ENCODE data around the gene ZG16B. TPM values are rescaled to one million over a fixed set of nuclear protein-coding genes. Genes with fewer than 3 reads are reported as not detected.

ZG16B gene
- total RNA-seq, 4 donors from 2014 or later: 1.3 to 15.9 TPM; not detected in 2

GRCh38 chr16:2852003-2852730 lies 22.1 kb downstream of the ZG16B start:
- H3K4me1 ChIP-seq: no peaks in the 10 kb centered on the region
- no peak overlapping the region for H3K27ac ChIP-seq
- no peaks in the 10 kb centered on the region for H3K36me3 ChIP-seq
- no peaks in the 10 kb centered on the region for H3K9me3 ChIP-seq
- TF ChIP-seq POLR2A (IDR thresholded peaks at IDR 0.05): no peak
- TF ChIP-seq, protein P1, sequence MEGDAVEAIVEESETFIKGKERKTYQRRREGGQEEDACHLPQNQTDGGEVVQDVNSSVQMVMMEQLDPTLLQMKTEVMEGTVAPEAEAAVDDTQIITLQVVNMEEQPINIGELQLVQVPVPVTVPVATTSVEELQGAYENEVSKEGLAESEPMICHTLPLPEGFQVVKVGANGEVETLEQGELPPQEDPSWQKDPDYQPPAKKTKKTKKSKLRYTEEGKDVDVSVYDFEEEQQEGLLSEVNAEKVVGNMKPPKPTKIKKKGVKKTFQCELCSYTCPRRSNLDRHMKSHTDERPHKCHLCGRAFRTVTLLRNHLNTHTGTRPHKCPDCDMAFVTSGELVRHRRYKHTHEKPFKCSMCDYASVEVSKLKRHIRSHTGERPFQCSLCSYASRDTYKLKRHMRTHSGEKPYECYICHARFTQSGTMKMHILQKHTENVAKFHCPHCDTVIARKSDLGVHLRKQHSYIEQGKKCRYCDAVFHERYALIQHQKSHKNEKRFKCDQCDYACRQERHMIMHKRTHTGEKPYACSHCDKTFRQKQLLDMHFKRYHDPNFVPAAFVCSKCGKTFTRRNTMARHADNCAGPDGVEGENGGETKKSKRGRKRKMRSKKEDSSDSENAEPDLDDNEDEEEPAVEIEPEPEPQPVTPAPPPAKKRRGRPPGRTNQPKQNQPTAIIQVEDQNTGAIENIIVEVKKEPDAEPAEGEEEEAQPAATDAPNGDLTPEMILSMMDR (IDR thresholded peaks at IDR 0.05): no peak
- no peak overlapping the region for H3K4me3 ChIP-seq
- no peak for DNase-seq
- peaks cover 0 to under 1% of the 10 kb centered on the region in 2 donors for H3K27me3 ChIP-seq
- intact Hi-C loops (cut with DNase I; ENCODE audit: low total_unique reads): no loop called here

DNA sequence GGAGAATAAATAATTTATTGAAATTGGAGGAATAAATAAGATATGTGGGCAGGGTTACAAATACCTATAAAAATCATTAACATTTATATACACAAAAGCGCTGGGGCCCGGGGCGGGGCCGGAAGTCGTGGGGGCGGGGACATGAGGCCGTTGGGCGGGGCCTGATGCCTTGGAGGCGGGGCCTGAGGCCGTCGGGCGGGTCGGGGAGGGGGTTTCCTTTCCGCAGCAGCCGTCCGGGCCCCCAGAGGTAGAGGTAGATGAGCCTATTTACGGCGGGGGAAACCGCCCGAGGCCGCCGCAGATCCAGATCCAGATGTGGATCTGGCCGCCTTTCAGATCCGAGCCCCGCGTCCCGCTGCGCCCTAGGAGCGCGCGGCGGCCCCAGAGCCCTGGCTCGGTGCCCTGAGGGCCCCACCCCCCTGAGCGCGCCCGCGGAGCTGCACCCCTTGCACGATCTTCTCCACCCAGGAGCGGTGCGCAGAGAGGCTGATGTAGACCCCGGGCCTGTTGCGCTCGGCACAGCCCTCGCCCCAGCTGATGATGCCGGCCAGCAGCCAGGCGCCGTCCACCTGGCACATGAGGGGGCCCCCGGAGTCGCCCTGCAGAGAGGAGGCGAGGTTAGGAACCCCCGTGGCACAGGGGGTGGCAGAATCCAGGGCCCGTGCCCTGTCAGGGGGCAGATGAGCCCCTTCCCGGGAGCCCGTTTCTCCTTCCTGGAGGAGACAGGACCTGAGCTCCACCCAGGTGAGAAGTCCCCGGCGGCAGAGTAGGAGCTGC lies 22.8 kb downstream of the ZG16B start:
- Histone ChIP-seq H3K9me3 (no peaks in the 10 kb centered on the region), H3K27ac (no peak overlapping the region), H3K4me3 (no peak overlapping the region), H3K36me3 (no peaks in the 10 kb centered on the region), H3K4me1 (no peaks in the 10 kb centered on the region), H3K27me3 (peaks cover 0 to 8% of the 10 kb centered on the region in 2 donors)
- intact Hi-C loops (cut with DNase I; ENCODE audit: low total_unique reads): no loop called here
- no peak for DNase-seq
- TF ChIP-seq, protein P1 (IDR thresholded peaks at IDR 0.05): no peak
- TF ChIP-seq POLR2A (IDR thresholded peaks at IDR 0.05): no peak

- Histone ChIP-seq H3K9me3 (no peaks in the 10 kb centered on the region), H3K4me1 (no peaks in the 10 kb centered on the region), H3K27me3 (peaks cover 0 to 13% of the 10 kb centered on the region in 2 donors), H3K27ac (no peak overlapping the region), H3K36me3 (no peaks in the 10 kb centered on the region), H3K4me3 (no peak overlapping the region)
- DNase-seq: no peak
- TF ChIP-seq, protein P1 (IDR thresholded peaks at IDR 0.05): no peak
- no peak for TF ChIP-seq POLR2A (IDR thresholded peaks at IDR 0.05)
- intact Hi-C loops (cut with DNase I; ENCODE audit: low total_unique reads): no loop called here
Measured at GRCh38 chr16:2853531-2854073, 23.5 kb downstream of the ZG16B start.

- Histone ChIP-seq H3K36me3 (no peaks in the 10 kb centered on the region), H3K4me1 (no peaks in the 10 kb centered on the region), H3K27me3 (peaks cover 0 to 13% of the 10 kb centered on the region in 2 donors), H3K4me3 (no peak overlapping the region), H3K9me3 (no peaks in the 10 kb centered on the region), H3K27ac (no peak overlapping the region)
- TF ChIP-seq, protein P1 (IDR thresholded peaks at IDR 0.05): no peak
- TF ChIP-seq POLR2A (IDR thresholded peaks at IDR 0.05): no peak
- intact Hi-C loops (cut with DNase I; ENCODE audit: low total_unique reads): no loop called here
- DNase-seq: no peak
Measured at GRCh38 chr16:2854700-2855309, 24.7 kb downstream of the ZG16B start.
